ENCODE results near the gene MAP3K13. TPM values are rescaled to one million over a fixed set of nuclear protein-coding genes. Genes with fewer than 3 reads are reported as not detected.

The MAP3K13 gene
- total RNA-seq, 2 donors from 2014 or later = 10.1 to 15.4 TPM

GRCh38 chr3:185534511-185534910 is 171.6 kb downstream of the MAP3K13 start:
- H3K4me3 Mint-ChIP-seq = no peak overlapping the region
- ATAC-seq (no peak), DNase-seq (ENCODE audit: low spot score) (no peak)
- H3K4me1 Mint-ChIP-seq (ENCODE audit: low read depth in 2 of 2) = peaks cover 5 to 9% of the 10 kb centered on the region in 2 donors
- no peak overlapping the region for H3K27ac Mint-ChIP-seq
- H3K27me3 Mint-ChIP-seq = peaks cover 0 to 4% of the 10 kb centered on the region in 2 donors
- no peaks in the 10 kb centered on the region for H3K36me3 Mint-ChIP-seq
- no peaks in the 10 kb centered on the region for H3K9me3 Mint-ChIP-seq

DNA sequence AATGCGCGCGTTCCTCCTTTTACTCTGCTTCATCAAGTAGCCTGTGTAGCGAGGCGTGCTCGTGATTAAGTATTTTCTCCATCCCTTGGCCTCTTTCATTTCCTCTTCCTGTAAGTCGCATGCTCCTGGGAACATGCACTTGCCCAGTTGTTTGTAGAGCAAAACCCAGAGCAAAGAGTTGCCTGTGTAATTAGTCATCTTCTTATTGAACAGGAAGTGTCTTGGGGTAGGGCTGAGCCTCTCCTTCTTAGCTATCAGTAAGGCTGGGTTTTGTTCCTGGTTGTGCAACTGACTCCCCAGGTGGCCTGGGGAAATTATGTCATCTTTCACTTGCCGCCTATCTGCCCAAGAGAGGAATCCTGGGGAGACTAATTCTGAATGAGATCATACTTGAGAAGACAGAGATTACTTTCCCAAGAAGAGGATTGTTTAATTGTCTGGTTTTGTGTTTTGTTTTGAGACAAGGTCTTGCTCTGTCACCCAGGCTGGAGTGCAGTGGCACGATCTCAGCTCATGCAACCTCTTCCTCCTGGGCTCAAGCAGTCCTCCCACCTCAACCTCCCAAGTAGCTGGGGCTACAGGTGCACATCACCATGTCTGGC is 174.5 kb downstream of the MAP3K13 start:
- Mint-ChIP-seq H3K4me3 (peak overlapping the region; percentile 70), H3K4me1 (ENCODE audit: low read depth in 2 of 2) (peaks cover 5 to 9% of the 10 kb centered on the region in 2 donors), H3K27ac (peak overlapping the region; percentile 69 to 83), H3K9me3 (no peaks in the 10 kb centered on the region), H3K36me3 (no peaks in the 10 kb centered on the region), H3K27me3 (peaks cover 7 to 10% of the 10 kb centered on the region in 2 donors)
- DNase-seq (ENCODE audit: low spot score) (no peak), ATAC-seq (peak; percentile 88 to 98)

Other genes with a start within 250 kb of the MAP3K13 start
- under 1 TPM; 0.06 to 0.17 TPM for gene C3orf70, start 210.1 kb upstream of the MAP3K13 start, total RNA-seq
- 1 to 10 TPM in 1 of 2 donors, under 1 TPM in 1; 0.64 to 1.1 TPM for gene EHHADH, start 109.1 kb upstream of the MAP3K13 start, total RNA-seq
- gene TMEM41A, start 135.9 kb downstream of the MAP3K13 start, total RNA-seq = 10 to 100 TPM; 24.9 to 33.2 TPM
- gene LIPH, start 189.5 kb downstream of the MAP3K13 start, total RNA-seq = not detected
- 10 to 100 TPM; 41.2 to 47.1 TPM for gene SENP2, start 223.2 kb downstream of the MAP3K13 start, total RNA-seq

Data from natural killer cell treated with Interleukin-12 subunit alpha and Interleukin-12 subunit beta and Interleukin-15 and Interleukin-18, amount 100 ng/mL, for 72 hours (primary cell).